22Rv1 (cell line): ENCODE measurements around the gene NCLN.
A peak's percentile ranks its signal among the peaks of the same experiment; 100 is the strongest.

Experiments used
- H3K27ac ChIP-seq: fragments of 450-650 bp; 2 replicates; pipeline ENCODE4 v1.5.1; 2017
- CTCF ChIP-seq: fragments of 450-650 bp; IDR thresholded peaks from 2 replicates; pipeline ENCODE4 v1.5.1; 2017; ENCODE audit warnings: mild to moderate bottlenecking
- ZFX ChIP-seq: fragments of 450-650 bp; IDR thresholded peaks from 2 replicates; pipeline ENCODE4 v1.6.1; 2017; ENCODE audit warnings: antibody characterized with exemption, borderline replicate concordance

NCLN gene

DNA sequence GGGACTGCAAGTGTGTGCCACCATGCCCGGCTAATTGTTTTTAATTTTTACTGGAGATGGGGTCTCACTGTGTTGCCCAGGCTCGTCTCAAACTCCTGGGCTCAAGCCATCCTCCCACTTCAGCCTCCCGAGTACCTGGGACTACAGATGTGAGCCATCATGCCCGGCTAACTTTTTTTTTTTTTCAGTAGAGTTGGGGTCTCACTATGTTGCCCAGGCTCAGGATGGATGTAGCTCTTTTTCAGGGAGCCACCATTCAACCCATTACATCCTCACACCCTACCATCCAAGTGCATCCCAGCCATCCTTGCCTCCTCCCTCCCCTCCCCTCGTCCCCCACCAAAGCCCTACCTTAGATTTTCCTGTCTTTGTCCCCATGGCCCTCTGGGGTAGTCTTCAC lies 53.6 kb downstream of the NCLN start:
- TF ChIP-seq ZFX (no peak), CTCF (no peak)
- H3K27ac ChIP-seq: no peak overlapping the region

- TF ChIP-seq ZFX (no peak), CTCF (no peak)
- H3K27ac ChIP-seq: no peak overlapping the region
These were observed 58.3 kb downstream of the NCLN start for GRCh38 chr19:3243819-3244700.

GRCh38 chr19:3245050-3245449 lies 59.3 kb downstream of the NCLN start:
- H3K27ac ChIP-seq: no peak overlapping the region
- TF ChIP-seq ZFX (no peak), CTCF (no peak)

DNA sequence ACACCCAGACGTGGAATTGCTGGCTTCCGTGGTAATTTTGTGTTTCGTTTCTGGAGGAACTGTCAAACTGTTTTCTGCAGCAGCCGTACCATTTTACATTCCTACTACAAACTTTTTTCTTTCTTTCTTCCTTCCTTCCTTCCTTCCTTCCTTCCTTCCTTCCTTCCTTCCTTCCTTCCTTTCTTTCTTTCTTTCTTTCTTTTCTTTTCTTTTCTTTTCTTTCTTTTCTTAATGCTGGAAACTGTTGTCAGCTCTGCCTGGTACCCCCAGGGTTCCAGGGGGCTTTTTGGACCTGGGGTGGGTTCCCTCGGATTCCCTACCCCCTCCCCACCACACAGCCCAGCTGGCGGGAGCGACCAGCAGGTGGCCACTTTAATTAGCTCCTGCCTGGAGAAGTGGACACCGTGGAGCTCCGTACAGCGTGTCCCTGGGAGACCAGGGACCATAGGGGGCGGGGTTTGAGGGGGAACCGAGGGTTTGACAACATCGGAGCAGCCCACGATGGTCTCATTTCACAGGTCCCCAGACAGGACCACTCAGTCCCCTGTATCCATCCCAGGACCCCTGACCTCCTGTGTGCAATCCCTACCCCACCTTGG lies 63.1 kb downstream of the NCLN start:
- peak overlapping the region; percentile 39; the same call in 1 of the 2 replicates for H3K27ac ChIP-seq
- no peak for TF ChIP-seq ZFX
- TF ChIP-seq CTCF: 0 out of 2 replicates have a peak, but pooled peaks have one; percentile 25

DNA sequence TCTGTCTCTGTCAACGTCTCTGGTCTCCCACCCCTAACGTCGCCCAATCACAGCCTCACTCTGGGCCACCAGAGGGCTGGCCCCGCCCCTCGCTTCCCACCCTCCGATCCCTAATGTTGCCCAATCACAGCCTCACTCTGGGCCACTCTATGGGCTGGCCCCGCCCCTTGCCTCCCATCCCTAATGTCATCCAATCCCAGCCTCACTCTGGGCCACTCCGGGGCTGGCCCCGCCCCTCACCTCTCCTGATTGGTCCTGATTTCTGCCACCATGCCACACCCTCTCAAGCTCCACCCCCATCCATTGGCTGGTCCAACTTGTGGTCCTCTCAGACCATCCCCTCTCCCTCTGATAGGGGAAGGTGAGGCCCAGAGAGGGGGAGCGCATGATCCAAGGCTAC lies 63.7 kb downstream of the NCLN start:
- no peak overlapping the region for H3K27ac ChIP-seq
- TF ChIP-seq ZFX (no peak), CTCF (no peak)

- TF ChIP-seq CTCF: peak; percentile 60
- TF ChIP-seq ZFX: no peak
- H3K27ac ChIP-seq: no peak overlapping the region
These were observed 64.9 kb downstream of the NCLN start for GRCh38 chr19:3250675-3251074.

GRCh38 chr19:3251229-3251628 lies 65.5 kb downstream of the NCLN start:
- no peak for TF ChIP-seq CTCF
- no peak for TF ChIP-seq ZFX
- H3K27ac ChIP-seq: no peak overlapping the region
